ENCODE measurements around the gene ANKRD12.

DNA sequence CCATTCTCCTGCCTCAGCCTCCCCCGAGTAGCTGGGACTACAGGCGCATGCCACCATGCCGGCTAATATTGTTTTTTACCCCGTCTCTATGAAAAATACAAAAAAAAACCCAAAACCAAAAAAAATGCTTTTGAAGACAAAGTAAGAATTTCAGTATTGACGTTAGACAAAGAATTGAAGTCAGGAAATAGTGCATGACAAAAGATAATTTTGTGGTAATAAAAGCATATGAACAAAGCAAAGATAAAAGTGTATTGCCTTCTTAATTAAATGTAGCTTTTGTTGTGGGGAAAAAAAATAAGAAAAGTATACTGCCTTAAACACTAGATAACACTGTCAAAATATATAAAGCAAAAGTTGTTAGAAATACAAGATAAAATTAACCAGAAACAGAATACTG lies 86.8 kb downstream of the ANKRD12 start:
- TF ChIP-seq, protein P1, sequence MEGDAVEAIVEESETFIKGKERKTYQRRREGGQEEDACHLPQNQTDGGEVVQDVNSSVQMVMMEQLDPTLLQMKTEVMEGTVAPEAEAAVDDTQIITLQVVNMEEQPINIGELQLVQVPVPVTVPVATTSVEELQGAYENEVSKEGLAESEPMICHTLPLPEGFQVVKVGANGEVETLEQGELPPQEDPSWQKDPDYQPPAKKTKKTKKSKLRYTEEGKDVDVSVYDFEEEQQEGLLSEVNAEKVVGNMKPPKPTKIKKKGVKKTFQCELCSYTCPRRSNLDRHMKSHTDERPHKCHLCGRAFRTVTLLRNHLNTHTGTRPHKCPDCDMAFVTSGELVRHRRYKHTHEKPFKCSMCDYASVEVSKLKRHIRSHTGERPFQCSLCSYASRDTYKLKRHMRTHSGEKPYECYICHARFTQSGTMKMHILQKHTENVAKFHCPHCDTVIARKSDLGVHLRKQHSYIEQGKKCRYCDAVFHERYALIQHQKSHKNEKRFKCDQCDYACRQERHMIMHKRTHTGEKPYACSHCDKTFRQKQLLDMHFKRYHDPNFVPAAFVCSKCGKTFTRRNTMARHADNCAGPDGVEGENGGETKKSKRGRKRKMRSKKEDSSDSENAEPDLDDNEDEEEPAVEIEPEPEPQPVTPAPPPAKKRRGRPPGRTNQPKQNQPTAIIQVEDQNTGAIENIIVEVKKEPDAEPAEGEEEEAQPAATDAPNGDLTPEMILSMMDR (IDR thresholded peaks at IDR 0.05), result no peak
- no peak for TF ChIP-seq POLR2A (IDR thresholded peaks at IDR 0.05)

Measured in breast epithelium (tissue), 3 donors.